Lower leg skin (tissue), 3 donors: ENCODE measurements around the gene KRT16.
"Not testable (repeated sequence)": the region's sequence is repeated elsewhere in the genome, so short reads cannot be mapped to it uniquely, and the experiment has no call there.

Experiments
- POLR2A ChIP-seq, 2 donors: fragments of 450-650 bp; IDR thresholded peaks; one replicate each; pipeline ENCODE4 v1.6.1; 2016 to 2017; ENCODE audit warnings: antibody characterized with exemption in 2 of 2, mild to moderate bottlenecking in 1 of 2, moderate library complexity in 1 of 2
- TF ChIP-seq, protein P1 (sequence below), 3 donors: fragments of 450-650 bp; IDR thresholded peaks; one replicate each; pipeline ENCODE4 v1.5.1; 2016; ENCODE audit warnings: antibody characterized with exemption in 3 of 3, mild to moderate bottlenecking in 3 of 3, moderate library complexity in 2 of 3

DNA sequence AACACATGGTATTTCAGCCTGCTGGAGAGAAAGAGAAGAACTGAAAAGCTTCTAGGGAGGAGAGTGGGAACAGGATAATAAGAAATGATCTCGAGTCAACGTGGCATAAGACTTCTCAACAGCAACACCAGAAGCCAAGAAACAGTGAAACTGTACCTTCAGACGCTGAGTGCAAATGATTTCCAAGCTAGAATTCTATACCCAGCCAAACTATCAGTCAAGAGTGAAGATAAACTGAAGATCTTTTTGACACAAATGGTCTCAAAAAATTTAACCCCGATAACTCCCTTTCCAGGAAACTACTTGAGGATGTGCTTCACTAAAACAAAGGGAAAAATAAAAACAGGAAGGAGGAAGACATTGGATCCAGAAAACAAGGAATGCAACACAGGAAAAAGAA is 5.6 kb downstream of the KRT16 start:
- TF ChIP-seq, protein P1, sequence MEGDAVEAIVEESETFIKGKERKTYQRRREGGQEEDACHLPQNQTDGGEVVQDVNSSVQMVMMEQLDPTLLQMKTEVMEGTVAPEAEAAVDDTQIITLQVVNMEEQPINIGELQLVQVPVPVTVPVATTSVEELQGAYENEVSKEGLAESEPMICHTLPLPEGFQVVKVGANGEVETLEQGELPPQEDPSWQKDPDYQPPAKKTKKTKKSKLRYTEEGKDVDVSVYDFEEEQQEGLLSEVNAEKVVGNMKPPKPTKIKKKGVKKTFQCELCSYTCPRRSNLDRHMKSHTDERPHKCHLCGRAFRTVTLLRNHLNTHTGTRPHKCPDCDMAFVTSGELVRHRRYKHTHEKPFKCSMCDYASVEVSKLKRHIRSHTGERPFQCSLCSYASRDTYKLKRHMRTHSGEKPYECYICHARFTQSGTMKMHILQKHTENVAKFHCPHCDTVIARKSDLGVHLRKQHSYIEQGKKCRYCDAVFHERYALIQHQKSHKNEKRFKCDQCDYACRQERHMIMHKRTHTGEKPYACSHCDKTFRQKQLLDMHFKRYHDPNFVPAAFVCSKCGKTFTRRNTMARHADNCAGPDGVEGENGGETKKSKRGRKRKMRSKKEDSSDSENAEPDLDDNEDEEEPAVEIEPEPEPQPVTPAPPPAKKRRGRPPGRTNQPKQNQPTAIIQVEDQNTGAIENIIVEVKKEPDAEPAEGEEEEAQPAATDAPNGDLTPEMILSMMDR (IDR thresholded peaks at IDR 0.05) = not testable (repeated sequence)
- TF ChIP-seq POLR2A (IDR thresholded peaks at IDR 0.05) = not testable (repeated sequence)
